ENCODE data around the gene PSPN.

DNA sequence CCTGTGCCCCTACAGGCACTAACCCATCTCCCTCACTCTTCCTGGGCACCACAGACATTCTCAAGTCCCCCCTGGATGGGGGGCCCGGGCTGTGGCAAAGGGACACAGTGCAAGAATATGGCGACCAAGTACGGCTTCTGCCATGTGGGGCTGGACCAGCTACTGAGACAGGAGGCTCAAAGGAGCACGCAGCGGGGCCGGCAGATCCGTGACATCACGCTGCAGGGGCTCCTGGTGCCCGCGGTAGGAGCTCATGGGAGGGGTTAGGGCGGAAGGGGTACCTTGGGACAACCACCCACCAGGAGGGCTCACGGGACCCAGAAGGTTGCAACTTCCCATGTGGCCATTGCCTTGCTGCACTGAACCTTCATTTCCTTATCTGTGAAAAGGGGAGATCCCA, 20.6 kb upstream of the PSPN start:
- TF ChIP-seq, protein P1, sequence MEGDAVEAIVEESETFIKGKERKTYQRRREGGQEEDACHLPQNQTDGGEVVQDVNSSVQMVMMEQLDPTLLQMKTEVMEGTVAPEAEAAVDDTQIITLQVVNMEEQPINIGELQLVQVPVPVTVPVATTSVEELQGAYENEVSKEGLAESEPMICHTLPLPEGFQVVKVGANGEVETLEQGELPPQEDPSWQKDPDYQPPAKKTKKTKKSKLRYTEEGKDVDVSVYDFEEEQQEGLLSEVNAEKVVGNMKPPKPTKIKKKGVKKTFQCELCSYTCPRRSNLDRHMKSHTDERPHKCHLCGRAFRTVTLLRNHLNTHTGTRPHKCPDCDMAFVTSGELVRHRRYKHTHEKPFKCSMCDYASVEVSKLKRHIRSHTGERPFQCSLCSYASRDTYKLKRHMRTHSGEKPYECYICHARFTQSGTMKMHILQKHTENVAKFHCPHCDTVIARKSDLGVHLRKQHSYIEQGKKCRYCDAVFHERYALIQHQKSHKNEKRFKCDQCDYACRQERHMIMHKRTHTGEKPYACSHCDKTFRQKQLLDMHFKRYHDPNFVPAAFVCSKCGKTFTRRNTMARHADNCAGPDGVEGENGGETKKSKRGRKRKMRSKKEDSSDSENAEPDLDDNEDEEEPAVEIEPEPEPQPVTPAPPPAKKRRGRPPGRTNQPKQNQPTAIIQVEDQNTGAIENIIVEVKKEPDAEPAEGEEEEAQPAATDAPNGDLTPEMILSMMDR (IDR thresholded peaks at IDR 0.05), result no peak
- no peak for TF ChIP-seq POLR2A (IDR thresholded peaks at IDR 0.05)

Data from adrenal gland (tissue), 5 donors.